ENCODE data around the gene ERG28. TPM values are rescaled to one million over a fixed set of nuclear protein-coding genes. Genes with fewer than 3 reads are reported as not detected.

Gene ERG28
- total RNA-seq, 1 experiment from 2014 or later = 29.1 TPM

- no peaks in the 10 kb centered on the region for H3K27me3 Mint-ChIP-seq (ENCODE audit: low read depth)
- no peaks in the 10 kb centered on the region for H3K79me2 ChIP-seq (ENCODE audit: insufficient read depth, low read length)
- peak; percentile 89 for DNase-seq
- H3K4ac ChIP-seq (ENCODE audit: low read depth, low read length) = no peak overlapping the region
- H2BK5ac ChIP-seq (ENCODE audit: insufficient read length, low read length) = no peak overlapping the region
- H4K8ac ChIP-seq (replicated peaks; ENCODE audit: insufficient read length, low read depth, low read length) = no peak overlapping the region
- WGBS (ENCODE audit: extremely low coverage, insufficient read length, low lambda C conversion rate) = no CpG with 5 or more reads among the region's 6 CpGs
- peak overlapping the region; percentile 84 for H3K27ac ChIP-seq (ENCODE audit: insufficient read length, low read depth, low read length)
- peaks cover 16% of the 10 kb centered on the region for H3K4me1 ChIP-seq (ENCODE audit: insufficient read depth, low read length)
- no peak overlapping the region for H4K5ac ChIP-seq (ENCODE audit: insufficient read length, low read depth, low read length)
- H2BK15ac ChIP-seq (ENCODE audit: low read depth, low read length) = no peak overlapping the region
- no peaks in the 10 kb centered on the region for H3K9me3 ChIP-seq (ENCODE audit: control insufficient read depth, low read depth, low read length)
- no peak overlapping the region for H2BK20ac ChIP-seq (ENCODE audit: low read depth, low read length, poor library complexity, severe bottlenecking)
- H3K4me1 Mint-ChIP-seq = peaks cover 43 to 46% of the 10 kb centered on the region in 2 experiments
- peak overlapping the region; percentile 11 for H3K18ac ChIP-seq (ENCODE audit: insufficient read length, low read depth, low read length)
- no peaks in the 10 kb centered on the region for H3K79me1 ChIP-seq (ENCODE audit: insufficient read depth, low read depth, low read length, poor library complexity, severe bottlenecking)
- H3K4me2 ChIP-seq (ENCODE audit: insufficient read depth, insufficient read length, low read length) = peak overlapping the region; percentile 27
- no peak overlapping the region for H4K91ac ChIP-seq (ENCODE audit: insufficient read length, low read depth, low read length)
- no peak overlapping the region for H3T11ph ChIP-seq (ENCODE audit: low read length)
- no peak overlapping the region for H3K23ac ChIP-seq (ENCODE audit: insufficient read length, low read depth, low read length)
- H3K14ac ChIP-seq (ENCODE audit: insufficient read depth, low read length) = 0 out of 2 replicates have a peak overlapping the region, but pooled peaks have one; percentile 33
- no peak overlapping the region for H2AK5ac ChIP-seq (ENCODE audit: insufficient read length, low read length)
- no peaks in the 10 kb centered on the region for H3K9me3 Mint-ChIP-seq
- H4K20me1 ChIP-seq (ENCODE audit: control insufficient read depth, insufficient read depth, insufficient read length) = no peaks in the 10 kb centered on the region
- H3K56ac ChIP-seq (ENCODE audit: insufficient read length, low read depth, low read length) = no peak overlapping the region
- peak overlapping the region; percentile 52 to 72 for H3K4me3 Mint-ChIP-seq
- no peak overlapping the region for H3K9ac ChIP-seq (ENCODE audit: extremely low read depth, insufficient read length, low read length)
- H2BK12ac ChIP-seq (ENCODE audit: insufficient read length, low read depth, low read length) = no peak overlapping the region
- H2BK120ac ChIP-seq (ENCODE audit: low read depth, low read length, poor library complexity, severe bottlenecking) = no peak overlapping the region
- H2AFZ ChIP-seq (ENCODE audit: low read length) = no peak overlapping the region
- H3K36me3 Mint-ChIP-seq (ENCODE audit: insufficient read depth in 1 of 3, low read depth in 3 of 3) = no peaks in the 10 kb centered on the region; a peak in 1 of 7 replicates
- TF ChIP-seq, protein P1, sequence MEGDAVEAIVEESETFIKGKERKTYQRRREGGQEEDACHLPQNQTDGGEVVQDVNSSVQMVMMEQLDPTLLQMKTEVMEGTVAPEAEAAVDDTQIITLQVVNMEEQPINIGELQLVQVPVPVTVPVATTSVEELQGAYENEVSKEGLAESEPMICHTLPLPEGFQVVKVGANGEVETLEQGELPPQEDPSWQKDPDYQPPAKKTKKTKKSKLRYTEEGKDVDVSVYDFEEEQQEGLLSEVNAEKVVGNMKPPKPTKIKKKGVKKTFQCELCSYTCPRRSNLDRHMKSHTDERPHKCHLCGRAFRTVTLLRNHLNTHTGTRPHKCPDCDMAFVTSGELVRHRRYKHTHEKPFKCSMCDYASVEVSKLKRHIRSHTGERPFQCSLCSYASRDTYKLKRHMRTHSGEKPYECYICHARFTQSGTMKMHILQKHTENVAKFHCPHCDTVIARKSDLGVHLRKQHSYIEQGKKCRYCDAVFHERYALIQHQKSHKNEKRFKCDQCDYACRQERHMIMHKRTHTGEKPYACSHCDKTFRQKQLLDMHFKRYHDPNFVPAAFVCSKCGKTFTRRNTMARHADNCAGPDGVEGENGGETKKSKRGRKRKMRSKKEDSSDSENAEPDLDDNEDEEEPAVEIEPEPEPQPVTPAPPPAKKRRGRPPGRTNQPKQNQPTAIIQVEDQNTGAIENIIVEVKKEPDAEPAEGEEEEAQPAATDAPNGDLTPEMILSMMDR (conservative IDR thresholded peaks at IDR 0.05) = no peak
- peak overlapping the region; percentile 92 to 99 (median 96) for H3K27ac Mint-ChIP-seq
- no peaks in the 10 kb centered on the region for H3K23me2 ChIP-seq (ENCODE audit: insufficient read length, low read depth, low read length, poor library complexity, severe bottlenecking)
- H3K27me3 ChIP-seq (ENCODE audit: insufficient read depth, low read length) = no peaks in the 10 kb centered on the region
Observed at GRCh38 chr14:75630695-75631452, 29.8 kb downstream of the ERG28 start.
